Erythroblast (primary cell): ENCODE data around the gene ARHGEF38.
"Not testable (repeated sequence)": the region's sequence is repeated elsewhere in the genome, so short reads cannot be mapped to it uniquely, and the experiment has no call there.

Experiments used
- GATA1 ChIP-seq: IDR thresholded peaks from 2 replicates; pipeline ENCODE4 v1.6.1; 2011; ENCODE audit warnings: low read depth, mild to moderate bottlenecking, control low read depth, low read length, moderate library complexity
- POLR2A ChIP-seq: IDR thresholded peaks from 2 replicates; pipeline ENCODE4 v1.6.1; 2011; ENCODE audit warnings: mild to moderate bottlenecking, low read length

DNA sequence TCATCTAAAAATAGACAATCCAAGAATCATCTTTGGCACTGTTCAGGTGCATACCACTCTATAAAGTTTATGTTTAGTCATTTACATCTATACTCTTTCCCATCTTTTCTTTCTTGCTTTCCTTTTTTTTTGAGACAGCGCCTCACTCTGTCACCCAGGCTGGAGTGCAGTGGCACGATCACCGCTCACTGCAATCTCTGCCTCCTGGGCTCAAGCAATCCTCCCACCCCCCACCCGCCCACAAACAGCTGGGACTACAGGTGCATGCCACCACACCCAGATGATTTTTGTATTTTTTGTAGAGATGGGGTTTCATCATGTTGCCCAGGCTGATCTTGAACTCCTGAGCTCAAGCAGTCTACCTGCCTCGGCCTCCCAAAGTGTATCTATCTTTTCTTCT, 142.4 kb downstream of the ARHGEF38 start:
- TF ChIP-seq POLR2A, GATA1: not testable (repeated sequence)
